GM12878 (cell line): ENCODE measurements around the gene PALS2. TPM values are rescaled to one million over a fixed set of nuclear protein-coding genes. Genes with fewer than 3 reads are reported as not detected.

ENCODE experiments used
- EED ChIP-seq: sonication (generic); IDR thresholded peaks from 2 replicates; pipeline ENCODE4 v1.6.1; 2016; ENCODE audit warnings: antibody characterized with exemption, low read depth
- MEF2B ChIP-seq: fragments of 450-650 bp; IDR thresholded peaks from 2 replicates; pipeline ENCODE4 v1.6.1; 2018; ENCODE audit warnings: mild to moderate bottlenecking, moderate library complexity; ENCODE audit not compliant: partially characterized antibody, poor library complexity, severe bottlenecking
- NFIC ChIP-seq: IDR thresholded peaks from 2 replicates; pipeline ENCODE4 v1.6.1; 2012; ENCODE audit warnings: low read depth, mild to moderate bottlenecking, inconsistent platforms, low read length, moderate library complexity
- RUNX3 ChIP-seq: IDR thresholded peaks from 2 replicates; pipeline ENCODE4 v1.6.1; 2012; ENCODE audit warnings: low read length, inconsistent platforms
- SKIL ChIP-seq: fragments of 450-650 bp; IDR thresholded peaks from 2 replicates; pipeline ENCODE4 v1.6.1; 2017; ENCODE audit warnings: mild to moderate bottlenecking, low read depth, inconsistent platforms; ENCODE audit not compliant: poor library complexity, severe bottlenecking
- STAT1 ChIP-seq: fragments of 450-650 bp; conservative IDR thresholded peaks from 2 replicates; pipeline ENCODE4 v1.6.1; 2014; ENCODE audit warnings: antibody characterized with exemption, mild to moderate bottlenecking
- YY1 ChIP-seq: IDR thresholded peaks from 2 replicates; pipeline ENCODE4 v1.6.1; 2011; ENCODE audit warnings: low read depth, mild to moderate bottlenecking, low read length
- ZNF622 ChIP-seq: fragments of 450-650 bp; IDR thresholded peaks from 2 replicates; pipeline ENCODE4 v1.6.1; 2017; ENCODE audit warnings: mild to moderate bottlenecking, inconsistent platforms
- ZSCAN29 ChIP-seq: fragments of 450-650 bp; IDR thresholded peaks from 2 replicates; pipeline ENCODE4 v1.6.1; 2017; ENCODE audit warnings: mild to moderate bottlenecking, moderate library complexity
- polyA plus RNA-seq, 11 experiments: library from polyadenylated mRNA; depleted of rRNA in 4 of 11; unstranded in 6 of 11; stranded (reverse) in 5 of 11; fragments of >200 nt; fragmentation: Nextera tagmentation in 4 of 11; fragmentation: Illumina TruSeq in 1 of 11; extraction: Ambion mirVana in 4 of 11; extraction: Trizol in 1 of 11; gene quantifications; 1 replicate in 1 of 11; 2 replicates in 10 of 11; pipeline versions ENCODE4 v1.2.1 to v1.2.3, GENCODE V29; 2011 to 2016; ENCODE audit warnings: inconsistent platforms in 2 of 11, missing spikeins in 2 of 11, low read depth in 1 of 11
- total RNA-seq, 4 experiments: library from RNA; depleted of rRNA in 3 of 4; stranded (reverse); fragments of >200 nt in 3 of 4; fragmentation: Illumina TruSeq in 1 of 4; extraction: Trizol in 1 of 4; gene quantifications; 2 replicates each; pipeline versions ENCODE4 v1.2.1 to v1.2.3, GENCODE V29; 2013 to 2021
- TF ChIP-seq, protein P1 (sequence below), 3 experiments: IDR thresholded peaks in 2 of 3; conservative IDR thresholded peaks in 1 of 3; 2 replicates each; pipeline ENCODE4 v1.5.1; 2011; ENCODE audit warnings: low read depth in 3 of 3, low read length in 3 of 3, mild to moderate bottlenecking in 3 of 3, control low read depth in 2 of 3, moderate library complexity in 2 of 3, inconsistent platforms in 1 of 3, mixed read lengths in 1 of 3; ENCODE audit not compliant: control insufficient read depth in 2 of 3, insufficient read depth in 1 of 3; ENCODE audit errors: extremely low read depth in 1 of 3

PALS2 gene
- total and polyA plus RNA-seq, 10 of the 15 experiments (the other 5 are each of a cell fraction or from before 2014, with no cell fraction given): 10.7 to 53.5 (median 20.1) TPM

GRCh38 chr7:24576171-24577025, 3.1 kb downstream of the PALS2 start (continued):
- TF ChIP-seq, protein P1, sequence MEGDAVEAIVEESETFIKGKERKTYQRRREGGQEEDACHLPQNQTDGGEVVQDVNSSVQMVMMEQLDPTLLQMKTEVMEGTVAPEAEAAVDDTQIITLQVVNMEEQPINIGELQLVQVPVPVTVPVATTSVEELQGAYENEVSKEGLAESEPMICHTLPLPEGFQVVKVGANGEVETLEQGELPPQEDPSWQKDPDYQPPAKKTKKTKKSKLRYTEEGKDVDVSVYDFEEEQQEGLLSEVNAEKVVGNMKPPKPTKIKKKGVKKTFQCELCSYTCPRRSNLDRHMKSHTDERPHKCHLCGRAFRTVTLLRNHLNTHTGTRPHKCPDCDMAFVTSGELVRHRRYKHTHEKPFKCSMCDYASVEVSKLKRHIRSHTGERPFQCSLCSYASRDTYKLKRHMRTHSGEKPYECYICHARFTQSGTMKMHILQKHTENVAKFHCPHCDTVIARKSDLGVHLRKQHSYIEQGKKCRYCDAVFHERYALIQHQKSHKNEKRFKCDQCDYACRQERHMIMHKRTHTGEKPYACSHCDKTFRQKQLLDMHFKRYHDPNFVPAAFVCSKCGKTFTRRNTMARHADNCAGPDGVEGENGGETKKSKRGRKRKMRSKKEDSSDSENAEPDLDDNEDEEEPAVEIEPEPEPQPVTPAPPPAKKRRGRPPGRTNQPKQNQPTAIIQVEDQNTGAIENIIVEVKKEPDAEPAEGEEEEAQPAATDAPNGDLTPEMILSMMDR (IDR thresholded peaks at IDR 0.05 in 2 of 3, conservative IDR thresholded peaks at IDR 0.05 in 1 of 3; ENCODE audit: control insufficient read depth in 2 of 3, extremely low read depth in 1 of 3, insufficient read depth in 1 of 3, low read depth in 3 of 3, low read length in 3 of 3): peak; percentile 57 to 82 (median 69); a peak in 5 of 6 replicates
- TF ChIP-seq ZNF622 (no peak), ZSCAN29 (no peak), RUNX3 (peak; percentile 62), EED (peak; percentile 28; the same call in 1 of the 2 replicates), YY1 (0 out of 2 replicates have a peak, but pooled peaks have one; percentile 12), MEF2B (peak; percentile 81), SKIL (peak; percentile 53), NFIC (peak; percentile 49; the same call in 1 of the 2 replicates), STAT1 (no peak)
